K562 (cell line): ENCODE measurements around the gene ZFP30. TPM values are rescaled to one million over a fixed set of nuclear protein-coding genes. Genes with fewer than 3 reads are reported as not detected.

Experiments
- E2F6 ChIP-seq, 2 experiments: IDR thresholded peaks; 2 replicates each; pipeline ENCODE4 v1.6.1; 2011; ENCODE audit warnings: borderline replicate concordance in 1 of 2, control low read depth in 1 of 2, low read depth in 1 of 2, low read length in 1 of 2, mild to moderate bottlenecking in 1 of 2, mixed read lengths in 1 of 2, moderate library complexity in 1 of 2; ENCODE audit not compliant: insufficient read depth in 1 of 2, insufficient read length in 1 of 2, poor library complexity in 1 of 2, severe bottlenecking in 1 of 2; ENCODE audit errors: extremely low read depth in 1 of 2
- GMEB1 ChIP-seq: fragments of 250-450 bp; sonication (Bioruptor Pico); IDR thresholded peaks from 2 replicates; pipeline ENCODE4 v1.4.0; 2020; ENCODE audit warnings: mild to moderate bottlenecking
- HLTF ChIP-seq: fragments of 450-650 bp; IDR thresholded peaks from 2 replicates; pipeline ENCODE4 v1.6.1; 2016
- MGA ChIP-seq: fragments of 450-650 bp; IDR thresholded peaks from 2 replicates; pipeline ENCODE4 v1.6.1; 2016; ENCODE audit warnings: mild to moderate bottlenecking, moderate library complexity
- NCOA1 ChIP-seq: fragments of 450-650 bp; IDR thresholded peaks from 2 replicates; pipeline ENCODE4 v1.6.1; 2016; ENCODE audit warnings: low read depth
- NELFE ChIP-seq: IDR thresholded peaks from 2 replicates; pipeline ENCODE4 v1.6.1; 2011; ENCODE audit warnings: mild to moderate bottlenecking; ENCODE audit not compliant: insufficient read depth, insufficient read length
- SMARCA5 ChIP-seq: fragments of 450-650 bp; IDR thresholded peaks from 2 replicates; pipeline ENCODE4 v1.6.1; 2016
- THAP12 ChIP-seq: fragments of 250-450 bp; sonication (Bioruptor Pico); IDR thresholded peaks from 2 replicates; pipeline ENCODE4 v1.9.0; 2021; ENCODE audit warnings: mild to moderate bottlenecking, inconsistent platforms
- USF1 ChIP-seq: sonication (generic); formaldehyde crosslinking; IDR thresholded peaks from 2 replicates; pipeline ENCODE4 v1.9.0; 2022; ENCODE audit warnings: mild to moderate bottlenecking, missing genetic modification reagents
- ZNF324 ChIP-seq: fragments of 250-450 bp; sonication (Bioruptor Pico); IDR thresholded peaks from 2 replicates; pipeline ENCODE4 v1.4.0; 2020; ENCODE audit warnings: mild to moderate bottlenecking
- polyA plus RNA-seq, 8 experiments: library from polyadenylated mRNA; depleted of rRNA in 4 of 8; stranded (reverse) in 5 of 8; unstranded in 3 of 8; fragments of >200 nt; fragmentation: Nextera tagmentation in 2 of 8; fragmentation: Illumina TruSeq in 1 of 8; extraction: Ambion mirVana in 2 of 8; extraction: Trizol in 1 of 8; gene quantifications; 2 replicates each; pipeline versions ENCODE4 v1.2.1 to v1.2.3, GENCODE V29; 2011 to 2014; ENCODE audit warnings: inconsistent platforms in 1 of 8, missing spikeins in 1 of 8
- total RNA-seq, 7 experiments: library from RNA; depleted of rRNA in 6 of 7; stranded (reverse); fragments of >200 nt in 6 of 7; fragmentation: Illumina TruSeq in 2 of 7; extraction: Trizol in 2 of 7; gene quantifications; 2 replicates each; pipeline versions ENCODE4 v1.2.1 to v1.2.3, GENCODE V29; 2011 to 2021; ENCODE audit warnings: low replicate concordance in 1 of 7

ZFP30 gene
- total and polyA plus RNA-seq, 9 of the 15 experiments (the other 6 are each of a cell fraction or from before 2014, with no cell fraction given), result 1.1 to 11.3 (median 4.9) TPM

GRCh38 chr19:37691881-37692504, 36.7 kb upstream of the ZFP30 start (continued):
- TF ChIP-seq MGA, result peak; percentile 78
- no peak for TF ChIP-seq NCOA1
- TF ChIP-seq THAP12 (CRISPR knock-in tag), result no peak
- TF ChIP-seq SMARCA5, result no peak
- TF ChIP-seq HLTF, result no peak
- peak; percentile 92 for TF ChIP-seq GMEB1 (CRISPR knock-in tag)
- TF ChIP-seq USF1 (CRISPR knock-in tag), result no peak
- TF ChIP-seq E2F6 (IDR thresholded peaks at IDR 0.05; ENCODE audit: borderline replicate concordance in 1 of 2, extremely low read depth in 1 of 2, insufficient read depth in 1 of 2, insufficient read length in 1 of 2, low read depth in 1 of 2, low read length in 1 of 2, poor library complexity in 1 of 2, severe bottlenecking in 1 of 2), result peak; percentile 55 to 65
- TF ChIP-seq ZNF324, result no peak
- TF ChIP-seq NELFE, result no peak
